DMS53 treated with DMSO at 0.1 percent for 48 hours (cell line): ENCODE results near the gene MYO3B.
"Not testable (repeated sequence)": the region's sequence is repeated elsewhere in the genome, so short reads cannot be mapped to it uniquely, and the experiment has no call there.

Experiments used
- DNase-seq: peaks from one replicate; lab custom pipeline; 2025; ENCODE audit not compliant: unreplicated experiment; lab: John Stamatoyannopoulos, UW

MYO3B gene

DNA sequence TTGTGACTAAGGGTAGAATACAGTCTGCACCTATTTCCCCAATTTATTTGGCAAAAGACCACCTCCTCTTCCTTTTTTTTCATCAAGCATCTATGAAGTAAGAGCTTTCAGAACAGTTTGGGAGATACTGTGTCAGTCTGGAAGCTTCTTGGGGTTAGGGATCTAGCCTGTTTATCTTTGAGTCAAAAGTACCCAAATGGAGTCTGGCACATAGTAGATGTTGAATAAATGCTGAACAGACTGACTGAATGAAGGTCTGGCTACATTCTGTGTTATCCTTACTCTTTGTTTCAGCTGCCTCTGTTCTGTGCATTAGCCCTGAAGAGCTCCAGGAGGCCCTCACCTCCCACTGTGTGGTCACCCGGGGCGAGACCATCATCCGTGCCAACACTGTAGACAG, 223.2 kb downstream of the MYO3B start:
- no peak for DNase-seq

DNA sequence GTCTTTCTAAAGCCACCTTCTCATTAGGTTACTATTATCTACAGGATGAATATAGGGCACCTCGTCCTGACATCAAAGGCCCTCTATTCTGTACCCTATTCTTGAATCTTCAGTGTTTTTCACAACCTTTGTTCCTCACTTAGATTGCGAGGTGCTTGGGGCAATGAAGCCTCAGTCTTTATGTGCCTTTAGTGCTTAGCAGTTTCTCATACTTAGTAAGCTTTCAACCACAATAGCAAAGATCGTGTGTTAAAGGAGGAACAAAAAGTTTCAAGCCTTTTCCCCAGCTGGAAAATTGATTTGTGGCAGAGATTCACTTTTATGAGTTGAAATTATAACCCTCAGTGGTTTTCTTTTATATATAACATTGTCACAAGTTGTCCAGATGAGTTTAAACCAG, 226.9 kb downstream of the MYO3B start:
- DNase-seq = no peak

DNA sequence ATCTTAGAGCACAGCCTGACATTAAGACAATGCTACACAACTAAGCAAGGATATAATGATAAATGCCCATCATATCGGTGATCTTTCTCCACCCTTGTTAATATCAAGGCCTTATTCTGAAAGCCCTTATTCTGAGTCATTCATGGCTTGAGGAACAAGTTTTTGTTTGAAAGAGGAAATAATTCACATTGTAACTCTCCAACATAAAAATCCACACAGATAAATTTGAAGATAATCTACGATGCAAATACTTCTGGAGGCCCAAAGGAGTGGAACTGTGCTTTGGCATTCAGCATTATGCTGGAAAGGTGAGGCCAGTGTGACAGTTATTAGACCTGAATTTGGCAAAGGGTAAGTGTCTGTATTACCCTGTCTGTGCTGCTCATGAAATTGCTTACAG, 227.4 kb downstream of the MYO3B start:
- no peak for DNase-seq

DNA sequence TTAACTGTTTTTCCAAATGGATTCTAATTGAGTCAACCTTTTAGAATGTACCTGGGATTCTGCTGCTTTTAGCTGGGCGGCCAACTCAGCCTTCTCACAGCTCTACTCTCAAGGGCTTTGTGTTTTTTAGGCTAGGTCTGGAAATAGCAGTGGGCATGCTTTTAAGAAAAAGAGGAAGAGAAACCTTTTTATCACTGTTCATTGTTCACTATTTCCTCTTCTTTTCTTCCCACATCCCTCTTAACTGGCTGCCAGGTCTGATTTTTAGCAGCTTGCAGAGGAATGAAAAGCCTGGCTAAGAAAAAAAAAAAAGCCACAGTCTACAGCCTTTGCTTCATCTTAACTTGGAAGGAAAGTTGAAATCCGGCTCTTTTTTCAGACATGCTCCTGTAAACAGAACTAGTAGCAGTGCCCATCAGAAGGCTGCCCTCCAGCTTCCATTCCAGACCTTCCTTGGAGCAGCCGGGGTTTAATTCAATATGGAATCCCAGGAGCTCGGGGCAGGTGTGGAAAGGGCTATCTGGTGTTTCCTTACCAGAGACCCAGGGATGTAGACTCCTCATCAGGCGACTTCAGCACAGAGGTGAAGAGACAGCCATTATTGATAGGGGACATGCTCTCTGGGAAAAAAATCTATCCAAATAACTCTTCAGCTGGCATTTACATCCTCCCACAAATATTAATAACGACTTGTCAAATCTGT, 230.7 kb downstream of the MYO3B start:
- DNase-seq = no peak

DNA sequence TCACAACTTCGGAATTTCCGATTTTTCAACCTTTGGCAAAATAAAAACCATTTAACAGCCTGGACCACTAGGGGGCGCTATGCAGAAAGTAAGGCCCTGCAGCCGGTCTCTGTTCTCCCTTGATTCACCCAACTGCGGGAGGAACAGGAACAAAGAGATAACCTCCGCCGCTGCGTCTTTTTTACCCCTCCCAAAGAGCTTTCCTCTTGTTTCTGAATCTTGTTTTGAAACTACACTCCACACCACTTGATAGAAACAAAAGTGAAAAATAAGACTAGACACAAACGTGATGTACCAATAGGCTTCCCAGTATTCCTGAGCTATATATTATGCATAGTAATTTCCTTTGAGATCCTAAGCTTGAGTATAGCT, 231.2 kb downstream of the MYO3B start:
- DNase-seq = peak; percentile 84

DNA sequence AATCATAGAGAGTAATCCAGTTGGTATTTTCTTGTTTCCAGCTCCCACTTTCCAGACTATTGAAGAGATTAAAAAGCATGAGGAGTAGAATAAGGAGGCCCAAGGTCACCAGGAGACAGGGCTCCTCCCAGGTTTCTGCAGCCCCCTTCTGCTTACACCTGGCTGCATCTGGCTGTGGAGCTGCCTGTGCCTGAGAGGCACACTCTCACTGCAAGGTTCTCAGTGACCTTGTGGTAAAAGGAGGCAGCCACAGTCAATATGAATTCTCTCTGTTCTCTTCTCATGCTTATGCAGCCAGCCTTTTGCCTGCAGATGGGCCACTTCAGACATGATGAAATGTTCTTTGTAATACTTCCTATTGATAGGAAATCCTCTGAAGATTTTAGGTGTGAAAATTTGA, 233.7 kb downstream of the MYO3B start:
- no peak for DNase-seq

DNA sequence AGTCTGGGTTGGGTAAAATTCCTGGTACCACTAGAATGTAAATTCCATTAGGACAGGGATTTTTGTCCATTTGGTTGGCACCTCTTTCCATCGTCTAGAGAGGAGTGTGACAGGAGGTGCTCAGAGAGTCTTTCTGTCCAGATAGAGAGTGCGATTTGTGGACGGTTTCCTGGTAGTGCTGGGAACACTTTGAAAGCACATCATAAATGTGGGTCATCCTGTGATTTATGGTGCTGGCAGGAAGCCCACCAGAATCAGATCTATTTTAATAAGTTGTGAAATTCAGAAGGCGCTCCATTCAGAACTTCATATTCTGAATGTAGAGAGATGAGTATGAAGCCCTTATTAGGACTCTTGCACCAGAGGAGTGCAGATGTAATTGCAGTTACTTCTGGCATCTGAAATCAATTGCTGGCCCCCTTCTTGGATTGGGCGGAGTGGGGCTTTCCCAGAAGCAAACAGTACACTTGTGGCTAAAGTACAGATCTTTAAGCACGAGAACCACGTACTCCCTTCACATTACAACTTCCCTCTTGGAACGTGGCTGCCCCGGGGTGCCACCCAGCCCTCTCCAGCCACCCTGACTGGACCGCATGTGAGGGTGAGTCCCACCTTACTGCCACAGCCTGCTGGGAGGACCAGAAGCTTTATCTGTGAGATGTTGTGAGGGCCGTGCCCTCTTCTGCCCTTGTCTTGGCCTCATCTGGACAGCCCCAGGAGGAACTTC, 243.2 kb downstream of the MYO3B start:
- no peak for DNase-seq

DNA sequence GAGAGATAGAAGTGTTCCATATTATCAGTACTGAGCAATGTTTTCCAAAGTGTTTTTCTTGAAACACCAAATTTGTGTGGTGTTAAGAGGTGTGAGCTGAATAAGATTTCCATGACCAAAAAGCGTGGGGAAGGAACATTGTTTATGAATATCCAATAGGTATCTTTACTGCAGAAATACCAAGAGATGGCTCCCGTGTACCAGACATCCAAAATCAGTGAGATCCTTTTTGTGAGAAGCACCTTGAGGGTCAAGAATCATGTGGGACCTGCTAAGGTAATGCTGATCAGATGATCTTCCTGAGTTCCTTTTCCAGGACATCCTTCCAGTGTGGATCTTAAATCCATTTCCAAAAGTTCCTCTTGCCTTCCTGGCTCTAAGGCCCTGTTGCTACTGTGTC, 246.0 kb downstream of the MYO3B start:
- no peak for DNase-seq

DNA sequence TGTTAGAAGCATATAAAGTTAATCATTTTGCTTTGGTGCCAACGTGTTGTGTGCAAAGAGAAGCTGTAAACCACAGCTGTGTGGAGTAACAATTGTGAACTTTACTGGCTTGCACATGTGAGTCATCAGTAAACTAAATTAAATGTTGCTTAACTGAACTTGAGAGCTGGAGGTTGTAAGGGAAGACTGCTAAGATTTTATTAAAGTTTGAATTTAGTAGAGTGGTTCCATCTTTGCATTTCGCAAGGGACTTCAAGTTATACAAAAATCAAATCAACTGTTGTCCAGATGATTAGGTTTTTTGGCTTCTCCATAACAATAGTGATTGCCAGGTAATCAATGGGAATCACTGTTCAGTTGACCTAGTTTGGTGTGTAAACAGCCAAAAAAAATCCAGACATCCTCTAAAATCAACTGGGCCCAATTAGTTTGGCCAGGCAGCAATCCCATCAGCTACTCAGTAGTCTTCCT, 247.4 kb downstream of the MYO3B start:
- DNase-seq = no peak

DNA sequence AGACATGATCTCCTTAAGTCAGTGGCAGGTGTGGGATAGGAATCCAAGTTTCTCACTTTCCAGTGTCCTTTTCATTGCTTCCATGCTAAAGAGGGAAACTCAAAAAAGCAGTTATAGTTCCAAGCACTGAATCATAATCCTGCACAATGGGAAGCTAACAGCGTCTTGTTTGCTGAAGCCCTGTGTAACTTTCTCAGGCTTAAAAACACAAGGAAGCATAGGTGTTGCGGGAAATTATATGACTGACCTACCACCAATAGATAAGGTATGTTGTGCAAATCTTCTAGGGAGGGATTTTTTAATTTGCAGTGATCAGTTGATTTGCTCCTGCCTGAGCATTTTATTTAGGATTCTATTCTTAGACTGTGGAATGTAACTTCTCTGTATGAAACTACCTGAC, 250.9 kb downstream of the MYO3B start:
- DNase-seq = no peak

DNA sequence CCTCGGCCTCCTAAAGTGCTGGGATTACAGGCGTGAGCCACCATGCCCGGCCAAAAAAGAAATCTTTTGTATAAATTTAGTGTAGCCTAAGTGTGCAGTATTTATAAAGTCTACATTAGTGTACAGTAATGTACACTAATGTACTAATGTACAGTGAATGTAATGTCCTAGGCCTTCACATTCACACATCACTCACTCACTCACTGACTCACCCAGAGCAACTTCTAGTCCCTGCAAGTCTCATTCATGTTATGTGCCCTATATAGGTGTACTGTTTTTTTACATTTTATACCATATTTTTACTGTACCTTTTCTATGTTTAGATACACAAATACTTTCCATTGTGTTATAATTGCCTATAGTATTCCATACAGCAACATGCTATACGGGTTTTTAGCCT, 254.9 kb downstream of the MYO3B start:
- DNase-seq = no peak

DNA sequence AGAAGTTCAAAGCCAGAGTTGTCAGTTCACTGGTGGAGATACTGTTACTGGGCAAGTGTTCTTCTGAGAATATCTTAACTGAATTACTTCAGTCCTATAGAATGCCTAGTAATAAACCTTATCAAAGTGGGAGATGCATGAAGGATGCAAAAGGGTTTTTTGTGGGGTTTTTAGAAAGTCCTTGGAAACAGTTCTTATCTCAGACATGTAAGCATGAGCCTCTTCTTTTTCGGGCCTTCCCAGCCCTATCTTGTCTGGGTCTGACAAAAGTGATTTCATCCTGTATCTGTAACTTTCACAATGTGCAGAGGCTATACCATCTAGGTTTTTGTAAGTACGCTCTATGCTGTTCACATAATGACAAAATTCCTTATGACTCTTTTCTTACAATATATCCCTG, 255.5 kb downstream of the MYO3B start:
- DNase-seq = no peak

DNA sequence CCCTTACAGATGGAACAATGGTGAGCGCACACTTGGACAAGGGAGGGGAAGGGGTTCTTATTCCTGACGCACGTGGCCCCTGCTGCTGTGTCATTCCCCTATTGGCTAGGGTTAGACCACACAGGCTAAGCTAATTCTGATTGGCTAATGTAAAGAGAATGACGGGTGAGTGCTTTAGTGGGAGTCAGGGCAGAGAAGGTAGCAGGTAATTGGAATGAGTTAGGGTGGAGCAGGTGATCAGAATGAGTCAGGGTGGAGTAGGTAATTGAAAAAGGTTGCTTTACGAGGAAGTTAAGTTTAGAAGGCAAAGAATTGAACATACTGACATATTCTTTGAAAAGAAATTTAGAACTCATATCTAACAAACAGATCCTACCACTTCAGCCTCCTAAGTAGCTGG, 256.4 kb downstream of the MYO3B start:
- not testable (repeated sequence) for DNase-seq

DNA sequence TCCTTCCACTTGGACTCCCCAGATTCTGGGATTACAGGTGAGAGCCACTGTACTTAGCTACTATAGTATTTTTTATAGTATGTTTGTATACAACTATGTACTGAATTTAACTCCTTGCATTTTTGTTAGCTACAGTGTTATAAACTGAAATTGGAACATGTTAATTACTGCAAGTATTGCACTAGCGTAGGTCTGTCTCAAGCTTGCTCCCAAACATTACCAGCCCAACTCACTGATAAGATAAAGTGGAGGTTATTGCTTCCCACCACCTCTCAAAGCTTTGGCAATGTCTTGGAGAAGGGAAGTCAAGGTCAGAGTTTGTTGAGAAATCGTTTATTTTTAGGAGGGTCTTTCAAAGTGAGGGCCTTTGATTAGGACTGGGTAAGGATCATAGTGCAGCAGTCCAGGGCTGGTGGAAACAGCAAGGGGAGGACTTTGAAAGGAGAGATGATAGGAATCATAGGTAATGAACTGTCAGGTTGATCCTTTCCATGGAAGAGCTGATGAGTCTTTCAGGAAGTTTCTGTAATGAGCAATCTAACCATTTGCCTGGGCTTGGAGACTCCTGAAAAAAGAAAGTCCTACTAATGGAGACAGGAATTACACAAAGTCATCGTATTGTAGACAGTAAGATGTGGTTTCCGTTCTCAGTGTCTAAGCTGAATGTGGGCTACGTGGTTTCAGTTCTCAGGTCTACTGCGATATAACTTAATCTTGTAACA, 257.1 kb downstream of the MYO3B start:
- DNase-seq = no peak

DNA sequence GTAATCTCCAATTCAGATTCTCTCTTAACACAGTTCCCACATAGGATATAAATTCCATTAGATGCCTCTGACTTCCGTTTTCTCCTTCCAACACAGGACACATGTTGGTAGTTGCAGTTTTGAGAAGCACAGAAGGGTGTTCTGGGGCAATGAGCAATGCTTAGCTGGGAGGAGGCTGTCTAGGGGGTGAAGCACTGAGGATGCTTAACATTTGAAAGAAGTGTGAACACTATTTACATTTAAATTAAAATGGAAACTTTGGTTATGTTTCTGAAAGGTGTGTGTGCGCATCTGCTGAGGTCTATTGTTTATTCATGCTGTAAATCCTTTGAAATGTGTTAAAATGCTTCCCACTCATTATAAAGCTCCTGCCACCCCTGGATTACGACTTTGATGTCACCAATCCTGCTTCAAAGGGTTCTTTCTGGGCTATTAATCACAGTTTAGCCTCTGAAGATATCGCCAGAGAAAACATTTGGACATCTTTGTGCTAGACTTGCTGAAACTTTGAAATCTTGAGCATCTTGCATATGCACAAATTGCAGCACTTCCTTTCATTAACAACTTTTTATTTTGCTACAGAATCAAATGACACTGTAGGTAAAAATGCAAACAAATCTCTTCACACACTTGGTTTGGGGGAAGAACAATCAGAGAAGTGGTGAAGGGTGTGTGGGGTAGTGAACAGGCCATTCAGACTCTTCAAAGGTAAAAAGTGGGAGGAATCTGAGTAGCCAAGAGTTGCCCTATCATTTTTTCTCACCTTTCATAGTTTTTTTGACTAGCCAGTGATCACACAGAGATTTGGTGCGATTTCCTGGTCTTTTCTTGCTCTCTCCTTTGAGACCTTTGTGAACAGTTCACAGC, 258.4 kb downstream of the MYO3B start:
- no peak for DNase-seq

DNA sequence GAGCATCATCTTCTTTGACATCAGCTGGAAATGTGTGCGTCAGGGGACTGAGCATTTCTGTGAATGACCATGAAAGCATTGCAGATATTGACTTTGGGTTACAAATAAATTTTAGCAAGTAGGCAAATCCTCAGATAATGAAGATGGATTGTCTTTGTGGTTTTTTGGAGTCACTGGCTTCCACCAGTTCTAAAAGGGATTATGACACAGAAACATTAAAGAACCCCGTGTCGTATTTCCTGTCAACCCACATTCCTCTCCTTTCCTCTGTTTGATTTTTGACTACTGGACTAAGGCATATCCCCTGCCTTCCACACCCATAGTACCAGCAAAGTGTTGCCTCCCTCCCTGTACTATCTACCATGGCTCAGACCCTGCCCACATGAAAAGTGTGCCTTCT, 268.1 kb downstream of the MYO3B start:
- DNase-seq = no peak

DNA sequence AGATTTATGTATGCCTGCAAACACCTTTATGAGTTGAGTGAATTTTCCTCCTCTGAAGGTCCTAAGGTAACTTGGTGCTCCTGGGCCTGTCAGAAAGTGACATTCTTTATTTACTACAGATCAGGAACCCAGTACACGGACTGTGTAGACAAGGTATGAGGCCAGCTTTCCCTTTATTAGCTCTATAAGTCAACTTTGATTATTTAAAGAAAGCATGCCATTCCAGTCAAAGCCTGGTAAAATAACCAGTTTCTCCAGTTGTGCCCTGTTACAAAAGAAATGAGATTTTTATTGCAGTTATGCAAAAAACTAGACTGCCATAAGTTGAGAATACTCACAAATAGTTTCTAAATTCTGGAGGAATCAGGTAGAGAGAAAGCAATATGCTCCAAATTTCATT, 271.1 kb downstream of the MYO3B start:
- no peak for DNase-seq

DNA sequence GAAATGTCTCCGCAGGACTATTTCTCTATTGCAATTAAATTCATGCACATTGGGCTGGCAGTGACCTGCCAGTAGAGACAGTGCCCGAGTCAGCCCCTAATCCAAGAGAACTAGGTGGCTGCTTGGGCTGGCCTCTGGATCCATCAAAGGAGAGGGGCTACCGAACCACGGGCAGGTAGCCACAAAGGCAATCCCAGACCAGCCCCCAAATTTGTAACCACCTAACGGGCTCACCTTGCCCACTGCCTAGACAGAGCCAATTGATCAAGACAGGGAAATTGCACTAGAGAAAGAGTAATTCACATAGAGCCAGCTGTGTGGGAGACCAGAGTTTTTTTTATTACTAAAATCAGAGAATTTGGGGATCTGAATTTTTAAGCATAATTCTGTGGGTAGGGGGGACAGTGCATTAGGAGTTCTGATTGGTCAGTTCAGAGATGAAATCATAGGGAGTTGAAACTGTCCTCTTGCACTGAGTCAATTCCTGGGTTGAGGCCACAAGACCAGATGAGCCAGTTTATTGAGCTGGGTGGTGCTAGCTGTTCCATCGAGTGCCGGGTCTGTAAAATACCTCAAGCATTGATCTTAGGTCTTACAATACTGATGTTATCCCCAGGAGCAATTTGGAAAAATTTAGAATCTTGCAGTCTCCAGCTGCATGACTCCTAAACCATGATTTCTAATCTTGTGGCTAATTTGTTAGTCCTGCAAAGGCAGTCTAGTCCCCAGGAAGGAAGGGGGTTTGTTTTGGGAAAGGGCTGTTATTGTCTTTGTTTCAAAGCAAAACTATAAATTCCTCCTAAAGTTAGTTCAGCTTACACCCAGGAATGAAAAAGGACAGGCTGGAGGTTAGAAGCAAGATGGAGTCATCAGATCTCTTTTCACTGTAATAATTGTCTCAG, 276.8 kb downstream of the MYO3B start:
- DNase-seq = peak; percentile 6

DNA sequence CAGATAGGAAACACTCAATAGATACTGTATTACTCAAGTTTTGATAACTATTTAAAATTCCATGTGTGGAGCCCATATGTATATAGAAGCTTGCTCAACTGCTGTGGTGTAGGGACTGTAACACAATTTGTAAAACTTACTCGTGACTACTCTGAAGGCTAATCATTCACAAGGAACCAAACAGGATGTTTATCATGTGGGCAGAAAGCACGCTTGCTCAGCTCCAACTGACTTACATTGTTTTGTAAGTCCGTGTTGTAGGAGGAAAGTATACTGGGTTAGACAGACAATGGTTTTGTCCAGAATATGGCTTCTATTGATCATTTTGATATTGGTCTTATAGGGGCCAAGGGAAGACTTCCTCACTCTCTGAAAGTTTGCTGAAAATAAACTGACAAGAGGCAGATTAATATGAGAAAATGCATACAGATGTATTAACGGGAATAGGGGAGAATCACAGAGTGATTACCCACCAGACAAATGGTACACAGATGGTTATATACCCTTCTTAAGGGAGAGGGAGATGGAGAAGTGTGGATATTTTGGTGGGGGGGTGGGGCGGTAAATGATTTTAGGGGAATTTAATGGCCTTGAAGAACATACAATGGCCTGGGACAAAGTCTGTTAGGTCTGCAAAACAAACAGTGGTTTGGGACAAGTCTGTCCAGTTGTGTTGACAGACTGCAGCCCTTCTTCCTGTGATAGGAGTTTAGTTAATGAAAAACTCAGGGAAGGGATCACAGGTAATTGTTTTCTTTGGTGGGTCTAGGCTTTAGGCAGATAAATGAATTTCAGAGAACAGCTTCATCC, 277.9 kb downstream of the MYO3B start:
- DNase-seq = peak; percentile 56
